Activated effector memory CD4-positive, alpha-beta T cell treated with anti-CD3 and anti-CD28 coated beads, Interleukin-2, amount 50 U/mL, for 16 hours (primary cell): ENCODE data around the gene PKP1.

Source experiments
- DNase-seq: peaks from one replicate; pipeline ENCODE4 v3.0.0-alpha.2; 2020

The PKP1 gene

GRCh38 chr1:201376464-201377374, 93.4 kb downstream of the PKP1 start:
- DNase-seq: no peak

GRCh38 chr1:201377611-201378092, 94.3 kb downstream of the PKP1 start, which contains the start of gene TNNT2:
Gene TNNT2 (minus strand): TSS chr1:201377680. CDS start chr1:201373254, 4,426 bp downstream.
- no peak for DNase-seq

- no peak for DNase-seq
Observed at GRCh38 chr1:201378804-201379203, 95.5 kb downstream of the PKP1 start.

- DNase-seq: no peak
Observed at GRCh38 chr1:201379733-201380242, 96.5 kb downstream of the PKP1 start.

GRCh38 chr1:201381130-201381529, 97.8 kb downstream of the PKP1 start:
- no peak for DNase-seq
